GM21526 (cell line): Measurements from ENCODE around the gene ASAP2.

Experiments used
- ATAC-seq: cut with Tn5 transposase; IDR thresholded peaks from one replicate; pipeline ENCODE4 v1.9.1; 2021; ENCODE audit warnings: moderate library complexity; ENCODE audit not compliant: unreplicated experiment, low FRiP score

Gene ASAP2

DNA sequence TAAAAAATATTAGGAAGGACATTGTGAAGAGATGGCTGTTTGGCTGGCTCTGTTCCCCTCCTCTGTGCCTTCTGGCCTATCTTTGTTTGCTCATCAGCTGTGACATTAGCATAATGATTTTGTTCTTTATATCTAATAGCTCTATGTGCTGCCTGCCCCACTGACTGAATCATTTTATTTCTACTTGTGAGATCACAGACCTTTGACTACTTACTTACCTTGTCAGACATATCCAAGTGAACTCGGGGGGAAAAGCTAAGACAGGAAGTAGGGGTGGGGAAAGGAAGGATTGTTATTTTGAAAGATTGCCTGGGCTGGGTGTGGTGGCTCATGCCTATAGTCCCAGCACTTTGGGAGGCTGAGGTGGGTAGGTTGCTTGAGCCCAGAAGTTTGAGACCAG, 104.2 kb downstream of the ASAP2 start:
- ATAC-seq = no peak

DNA sequence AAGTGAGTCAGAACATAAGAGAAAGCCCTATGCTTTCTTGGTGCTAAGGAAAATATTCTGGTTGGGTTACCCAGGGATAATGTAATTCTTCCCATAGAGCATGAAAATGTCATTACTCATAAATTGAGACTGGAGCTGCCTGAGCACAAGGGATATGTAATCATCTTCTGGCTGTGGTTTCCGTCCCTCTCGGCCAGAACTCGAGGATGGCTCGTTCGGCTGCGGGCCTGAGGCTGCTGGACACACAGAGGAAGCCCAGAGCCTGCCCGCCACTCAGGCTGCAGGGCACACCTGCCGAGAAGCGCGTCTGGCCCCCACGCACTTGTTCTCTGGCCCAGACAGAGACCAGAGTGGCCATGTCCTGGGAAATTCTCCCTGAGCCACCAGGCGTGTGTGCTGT, 104.9 kb downstream of the ASAP2 start:
- ATAC-seq = no peak

DNA sequence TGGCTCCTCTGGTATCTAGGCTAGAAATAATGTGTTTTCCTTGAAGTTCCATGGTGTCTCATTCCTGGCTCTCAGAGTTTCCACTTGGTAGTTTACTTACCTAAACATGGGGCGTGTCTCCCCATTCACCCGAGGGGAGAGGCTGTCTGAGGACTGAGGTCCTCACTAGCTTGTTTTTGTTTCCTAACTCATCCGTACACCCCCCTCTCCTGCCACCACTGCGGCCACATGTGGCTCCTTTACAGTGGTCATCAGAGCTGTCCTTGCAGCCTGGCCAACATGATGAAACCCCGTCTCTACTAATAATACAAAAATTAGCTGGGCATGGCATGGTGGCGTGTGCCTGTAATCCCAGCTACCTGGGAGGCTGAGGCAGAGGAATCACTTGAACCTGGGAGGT, 106.0 kb downstream of the ASAP2 start:
- ATAC-seq = no peak

DNA sequence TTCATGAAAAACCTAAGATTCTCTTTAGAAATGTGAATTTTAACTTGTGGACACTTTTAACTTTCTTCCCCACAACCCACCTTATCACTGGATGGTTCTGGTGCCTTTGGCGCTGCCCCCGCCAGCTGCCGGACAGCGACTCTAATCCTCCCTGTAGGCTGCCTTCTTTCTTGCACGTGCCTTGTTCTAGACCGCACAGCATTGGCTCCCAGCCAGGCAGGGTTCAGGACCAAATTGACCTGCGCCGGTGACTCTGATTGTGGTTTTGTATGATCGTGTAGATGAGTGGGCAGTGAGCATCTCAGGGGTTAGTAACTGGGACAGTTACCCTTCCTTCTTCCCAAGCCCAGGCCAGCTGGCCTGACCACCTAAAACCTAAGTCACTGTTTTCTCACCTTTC, 106.8 kb downstream of the ASAP2 start:
- no peak for ATAC-seq

DNA sequence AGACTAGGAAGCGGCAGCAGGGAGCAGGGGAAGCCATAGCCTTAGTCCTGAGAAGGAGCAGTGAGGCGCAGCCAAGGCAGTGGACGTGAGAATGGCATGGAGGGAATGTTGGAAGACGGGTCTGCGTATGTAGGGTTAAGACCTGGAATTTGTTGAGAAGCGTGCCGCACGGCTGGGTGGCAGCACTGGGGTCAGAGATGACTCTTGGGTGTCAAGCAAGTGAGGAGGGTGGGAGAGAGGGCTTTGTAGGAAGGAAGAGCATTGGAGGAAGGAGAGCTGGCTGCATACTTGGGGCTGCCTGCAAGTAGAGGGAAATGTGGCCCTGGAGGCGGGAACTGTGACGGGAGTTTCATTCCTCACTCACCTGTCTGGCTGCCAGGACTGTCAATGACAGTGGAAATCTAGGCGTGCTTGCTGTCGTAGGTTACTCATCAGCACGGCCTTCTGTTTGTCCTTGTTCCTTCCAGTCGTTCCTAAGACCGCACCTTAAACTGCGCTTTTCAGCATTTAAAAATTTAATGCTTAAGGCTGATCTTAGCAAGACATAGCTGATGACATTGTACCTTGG, 108.8 kb downstream of the ASAP2 start:
- ATAC-seq = no peak

DNA sequence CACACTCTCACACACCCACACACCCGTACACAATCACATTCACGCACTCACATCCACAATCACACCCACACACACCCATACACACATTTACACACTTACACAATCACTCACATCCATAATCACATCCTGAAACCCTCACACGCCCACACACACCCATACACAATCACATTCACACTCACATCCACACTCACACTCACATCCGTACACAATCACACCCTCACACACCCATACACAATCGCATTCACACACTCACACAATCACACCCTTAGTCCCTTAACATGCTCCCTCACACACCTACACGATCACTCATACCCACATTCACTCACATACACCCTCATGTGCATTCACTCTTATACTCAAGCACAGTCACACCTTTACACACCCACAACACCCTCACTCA, 110.9 kb downstream of the ASAP2 start:
- ATAC-seq = no peak

DNA sequence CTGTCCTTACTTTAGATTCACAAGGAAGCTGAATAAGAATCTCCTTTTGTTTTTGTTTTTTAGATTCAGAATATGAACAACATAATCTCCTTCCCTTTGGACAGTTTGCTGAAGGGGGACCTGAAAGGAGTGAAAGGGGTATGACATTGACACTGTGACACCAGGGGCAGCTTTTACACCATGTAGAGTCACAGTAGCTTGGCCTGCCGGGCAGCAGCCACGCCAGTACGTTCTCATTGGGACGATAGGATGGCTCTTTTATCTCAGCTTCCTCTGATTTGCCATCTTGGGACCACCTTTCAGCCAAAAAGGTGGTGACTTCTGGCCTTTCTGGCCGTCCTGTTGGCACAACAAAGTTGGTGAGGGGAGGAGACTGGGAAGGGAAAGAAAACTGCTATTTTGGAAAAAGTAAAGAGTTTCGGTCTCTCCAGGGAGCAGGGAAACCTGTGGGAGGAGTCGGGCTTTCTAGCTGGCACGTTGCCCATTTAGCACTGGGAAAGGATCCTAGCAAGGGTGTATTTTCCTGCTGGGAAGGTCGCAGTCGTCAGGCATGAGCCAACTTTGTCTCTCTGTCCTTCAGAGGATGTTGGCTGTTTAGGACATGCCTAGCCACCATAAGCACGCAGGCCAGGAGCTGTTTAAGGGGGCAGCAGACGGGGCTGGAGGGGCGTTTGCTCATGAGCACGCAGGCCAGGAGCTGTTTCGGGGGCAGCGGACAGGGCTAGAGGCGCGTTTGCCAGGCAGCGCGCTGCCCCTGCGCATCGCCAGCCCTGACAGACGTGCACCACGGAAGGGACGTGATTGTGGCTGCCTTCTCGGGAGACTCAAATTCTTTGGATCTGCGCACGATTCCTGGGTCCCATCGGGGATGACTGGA, 112.1 kb downstream of the ASAP2 start:
- no peak for ATAC-seq

DNA sequence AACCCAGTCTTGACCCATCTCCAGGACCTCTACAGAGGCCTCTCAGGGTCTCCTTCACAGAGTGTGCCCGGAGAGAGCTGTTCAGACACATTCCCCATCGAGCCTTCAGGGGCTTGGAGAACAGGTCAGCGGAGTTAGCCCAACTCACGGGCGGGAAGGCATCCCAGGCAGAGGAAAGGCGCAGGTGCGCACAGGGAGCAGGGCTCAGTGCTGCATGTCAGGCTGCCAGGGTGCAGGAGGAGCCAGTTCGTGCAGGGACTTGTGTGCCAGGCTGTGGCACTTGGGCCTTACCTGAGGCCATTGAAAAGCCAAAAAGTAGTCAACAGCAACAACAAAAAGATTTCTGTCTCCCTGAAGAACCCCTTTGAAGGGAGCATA, 112.7 kb downstream of the ASAP2 start:
- no peak for ATAC-seq

DNA sequence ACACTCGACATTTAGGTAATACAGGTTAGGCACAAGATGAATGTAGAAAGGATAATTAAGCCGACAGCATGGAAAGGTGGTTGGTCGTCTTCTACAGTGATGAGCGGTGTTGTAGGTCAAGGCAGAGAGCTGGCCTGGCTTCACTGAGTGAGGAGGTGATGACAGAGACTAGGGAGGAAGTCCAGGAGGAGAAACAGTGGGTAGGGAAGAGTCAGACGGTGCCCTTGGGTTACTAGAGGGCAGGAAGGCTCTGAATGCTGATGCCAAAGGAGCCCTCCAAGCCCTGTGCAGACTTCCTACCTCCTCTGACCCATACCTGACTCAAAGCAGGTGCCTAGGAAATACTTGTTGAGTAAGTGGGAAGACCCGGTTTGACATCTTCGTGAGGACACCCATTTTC, 116.0 kb downstream of the ASAP2 start:
- ATAC-seq = no peak

DNA sequence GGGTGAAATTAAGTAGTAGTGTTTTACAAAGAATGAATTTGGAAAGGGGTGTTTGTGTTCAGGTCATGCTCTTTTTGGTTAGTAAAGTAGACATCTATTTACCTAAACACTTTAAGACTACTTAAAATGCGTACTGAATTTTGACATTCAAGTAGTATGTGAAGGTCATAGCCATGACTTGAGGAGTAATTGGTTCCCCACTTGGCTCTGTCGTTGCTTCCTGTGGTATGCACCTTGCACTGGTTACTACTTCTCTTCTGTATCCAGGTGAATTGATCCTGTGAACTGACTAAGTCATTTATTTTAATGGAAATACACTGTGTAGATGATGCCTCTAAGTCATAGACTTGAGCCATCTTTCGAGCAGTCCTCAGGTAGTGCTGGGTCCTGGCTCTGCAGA, 118.8 kb downstream of the ASAP2 start:
- no peak for ATAC-seq

DNA sequence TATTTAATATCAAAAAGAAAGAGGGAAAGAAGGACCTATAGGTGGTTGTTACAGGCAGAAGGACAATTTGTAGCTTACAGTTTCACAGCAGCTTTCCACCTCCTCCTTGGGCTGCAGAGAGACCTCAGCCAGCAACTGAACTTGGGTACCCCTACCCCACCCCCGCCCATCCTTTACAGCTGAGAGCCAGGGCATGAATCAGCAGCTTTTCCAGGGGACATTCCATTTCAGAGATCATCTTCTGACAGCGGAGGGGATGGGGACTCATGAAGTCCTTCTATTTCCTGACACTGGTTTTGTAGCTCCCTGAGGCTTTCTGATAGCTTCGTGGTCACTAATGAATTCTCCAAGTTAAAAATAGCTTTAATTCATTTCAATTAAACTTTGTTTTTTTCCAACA, 120.4 kb downstream of the ASAP2 start:
- ATAC-seq = no peak

DNA sequence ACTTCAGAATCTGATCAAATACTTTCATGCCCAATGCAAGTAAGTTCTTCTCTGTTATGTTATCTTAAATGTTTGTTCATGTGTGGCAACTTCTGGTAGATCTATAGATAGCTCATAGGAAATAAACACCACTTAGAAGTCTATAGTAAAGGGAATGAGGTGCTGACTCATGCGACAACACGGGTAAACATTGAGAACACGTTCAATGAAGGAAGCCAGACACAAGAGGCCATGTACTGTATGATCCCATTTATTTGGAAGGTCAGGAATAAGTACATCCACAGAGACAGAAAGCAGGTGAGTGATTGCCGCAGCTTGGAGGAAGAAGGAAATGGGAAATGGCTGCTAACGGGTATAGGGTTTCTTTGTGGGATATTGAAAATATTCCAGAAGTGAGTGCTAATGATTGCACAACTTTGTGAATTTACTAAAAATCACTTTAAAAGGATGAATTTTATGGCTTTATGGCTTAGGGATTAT, 121.3 kb downstream of the ASAP2 start:
- ATAC-seq = no peak

DNA sequence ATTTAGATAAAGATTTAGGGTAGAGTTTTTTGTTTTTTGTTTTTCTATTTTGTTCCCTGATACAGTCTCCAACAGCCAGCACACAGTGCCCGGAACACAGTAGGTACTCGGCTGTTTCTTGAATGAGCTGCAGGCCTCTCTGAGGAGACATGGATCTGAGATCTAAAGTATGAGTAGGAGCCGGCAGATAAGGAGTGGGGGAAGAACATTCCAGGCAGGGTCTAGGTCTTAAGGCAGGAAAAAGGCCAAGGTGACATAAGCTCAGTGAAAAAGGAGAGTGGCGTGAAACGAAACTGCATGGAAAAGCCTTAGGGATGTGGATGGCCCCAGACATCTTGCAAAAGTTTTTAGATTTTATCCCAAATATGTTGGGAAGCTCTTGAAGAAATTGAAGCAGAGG, 122.3 kb downstream of the ASAP2 start:
- ATAC-seq = no peak

DNA sequence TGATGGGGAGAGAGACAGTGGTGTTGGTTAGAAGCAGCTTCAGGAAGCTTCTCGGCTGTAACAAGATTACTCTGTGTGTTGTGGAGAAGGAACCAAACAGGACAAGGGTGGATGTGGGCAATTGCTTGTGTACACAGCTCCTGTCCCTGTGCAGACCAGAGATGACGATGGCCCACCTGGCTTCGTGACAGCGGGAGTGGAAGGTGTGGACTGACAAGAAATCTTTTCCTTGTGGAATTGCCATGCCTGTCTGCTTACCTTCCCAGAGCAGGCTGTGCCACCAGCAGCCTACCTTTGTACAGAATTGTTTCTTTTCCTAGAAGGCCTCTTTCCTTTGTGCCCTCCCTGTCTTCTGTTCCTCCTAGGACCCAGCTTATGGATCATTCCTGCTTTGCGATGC, 122.9 kb downstream of the ASAP2 start:
- no peak for ATAC-seq

DNA sequence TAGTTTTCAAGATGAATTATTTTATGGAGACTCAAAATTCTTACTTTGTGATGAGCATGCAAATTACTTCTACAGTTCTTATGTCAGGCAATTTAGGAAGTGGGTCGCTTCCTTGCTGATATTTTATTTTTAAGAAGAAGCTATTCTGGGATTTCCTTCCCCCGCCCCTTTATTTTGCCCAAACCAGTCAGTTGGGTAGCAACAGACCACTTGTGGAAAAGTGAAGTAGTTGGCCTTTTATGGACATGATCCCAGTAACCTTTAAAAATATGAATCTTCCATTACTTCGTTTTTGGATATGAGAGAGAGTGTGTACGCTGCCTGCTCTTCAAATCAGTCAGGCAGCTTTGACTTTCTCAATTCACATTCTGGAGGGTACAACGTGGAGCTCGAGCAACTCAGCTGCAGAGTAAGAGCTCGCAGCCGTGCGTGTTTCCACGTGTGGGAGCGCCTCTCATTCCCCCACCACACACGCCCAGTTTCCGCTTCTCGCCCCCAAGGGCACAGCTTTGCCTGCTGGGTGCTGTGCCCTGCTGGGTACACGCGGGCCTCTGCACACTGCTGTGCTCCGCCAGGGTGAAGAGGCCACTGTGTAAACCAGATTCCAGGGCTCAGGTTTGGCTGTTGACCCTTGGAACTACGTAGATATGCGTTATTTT, 124.1 kb downstream of the ASAP2 start:
- ATAC-seq = no peak

DNA sequence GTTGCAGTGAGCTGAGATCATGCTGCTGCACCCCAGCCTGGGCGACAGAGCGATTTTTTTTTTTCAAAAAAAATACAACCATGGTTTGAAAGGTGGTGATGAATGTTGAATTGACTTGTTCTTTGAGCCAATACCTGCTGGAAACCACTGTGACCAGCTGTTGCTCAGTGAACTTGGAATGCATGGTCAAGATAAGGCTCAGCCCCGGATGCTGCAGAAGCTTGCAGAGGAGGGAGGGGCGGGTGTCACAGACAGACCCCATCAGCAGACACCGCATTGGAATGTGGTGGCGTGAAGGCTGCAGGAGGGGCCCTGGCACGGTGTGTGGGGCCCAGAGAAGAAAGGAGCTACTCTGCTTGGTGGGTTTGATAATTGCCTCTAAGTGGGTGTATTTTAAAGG, 125.1 kb downstream of the ASAP2 start:
- ATAC-seq = no peak

DNA sequence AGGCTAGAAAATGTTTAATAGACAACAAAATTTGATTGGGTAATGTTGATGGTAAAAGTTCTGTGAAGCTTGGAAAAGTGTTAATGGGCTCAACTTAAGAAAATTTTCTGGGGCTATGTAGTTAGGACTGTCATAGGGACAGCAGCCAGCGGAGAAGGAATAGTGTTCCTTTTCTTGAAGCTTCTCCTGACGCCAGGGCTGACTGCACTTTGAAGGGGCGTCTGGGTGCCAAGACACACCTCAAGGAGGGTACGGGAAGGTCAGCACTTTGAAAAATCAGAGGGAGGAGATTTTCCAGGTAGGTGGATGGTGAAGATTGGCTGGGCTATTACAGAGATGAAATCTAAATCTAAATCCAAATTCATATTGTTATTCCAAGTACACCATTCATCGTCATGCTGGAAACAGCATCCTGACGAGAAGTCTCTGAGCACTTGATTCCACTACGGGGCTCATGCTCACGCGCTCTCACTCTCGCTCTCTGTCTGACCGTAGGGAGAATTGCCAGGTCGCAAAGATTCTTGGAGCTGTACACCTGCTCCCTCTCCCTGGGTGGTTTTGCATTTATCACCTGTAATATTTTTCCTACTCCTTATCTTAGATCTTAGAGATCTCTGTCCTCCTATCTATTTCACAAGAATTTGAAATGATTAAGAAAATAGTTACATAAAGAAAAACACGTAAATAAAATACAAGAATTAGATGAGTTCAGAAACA, 125.7 kb downstream of the ASAP2 start:
- ATAC-seq = no peak

DNA sequence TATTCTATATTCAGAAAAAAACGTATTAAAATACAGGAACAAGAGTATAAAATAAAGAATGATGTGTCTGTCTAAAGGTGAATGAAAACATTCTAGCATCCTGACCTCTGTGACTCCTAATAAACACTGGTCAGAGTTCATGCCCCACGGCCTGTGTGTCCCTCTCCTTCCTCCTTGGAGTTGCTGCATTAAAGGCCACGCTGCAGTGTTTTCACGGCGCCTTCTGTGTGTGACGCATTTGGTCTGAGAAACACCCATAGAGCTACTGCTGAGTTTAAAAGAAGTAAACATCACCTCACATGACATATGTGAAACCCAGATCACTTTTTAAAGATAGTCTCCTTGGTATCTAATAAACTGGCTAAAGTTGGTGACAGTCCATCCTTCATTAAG, 126.2 kb downstream of the ASAP2 start:
- no peak for ATAC-seq

DNA sequence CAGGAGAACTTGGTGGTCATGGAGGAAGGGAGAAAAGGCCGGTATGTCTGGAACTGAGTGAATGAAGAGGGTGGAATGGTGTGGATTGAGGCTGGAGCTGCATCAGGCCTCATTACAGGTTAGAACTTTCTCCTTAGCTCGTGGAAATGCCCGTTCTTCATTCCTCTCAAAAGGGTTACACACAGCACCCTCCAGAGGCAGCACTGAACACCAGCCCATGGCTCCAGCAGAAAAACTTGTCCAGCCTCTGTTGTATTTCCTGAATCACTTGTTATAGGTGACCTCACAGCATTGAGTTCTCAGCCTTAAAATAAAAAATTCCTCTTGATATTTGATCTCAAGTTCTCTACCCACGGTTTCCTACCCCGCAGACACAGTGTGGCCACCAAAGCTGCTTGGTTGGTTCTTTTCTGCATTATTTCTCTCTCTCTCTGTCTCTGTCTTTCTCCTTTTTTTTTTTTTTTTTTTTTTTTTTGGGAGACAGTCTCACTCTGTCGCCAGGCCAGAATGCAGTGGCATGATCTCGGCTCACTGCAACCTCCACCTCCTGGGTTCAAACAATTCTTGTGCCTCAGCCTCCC, 127.1 kb downstream of the ASAP2 start:
- no peak for ATAC-seq

DNA sequence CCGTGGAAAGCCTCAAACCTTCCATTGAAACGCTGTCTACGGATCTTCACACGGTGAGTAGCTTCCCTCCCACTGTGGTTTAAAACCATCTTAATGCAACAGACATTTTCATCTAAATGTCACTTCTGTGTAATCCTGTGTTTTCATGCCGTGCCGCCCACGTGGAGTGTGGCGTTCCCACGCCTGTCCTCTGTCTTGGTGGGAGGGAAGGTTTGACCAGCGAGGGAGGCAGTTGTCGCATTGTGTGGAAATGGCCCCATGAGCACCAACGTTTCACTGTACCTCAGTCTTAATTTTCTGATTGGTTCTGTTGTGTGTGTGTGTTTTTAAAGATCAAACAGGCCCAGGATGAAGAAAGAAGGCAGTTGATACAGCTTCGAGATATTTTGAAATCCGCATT, 128.1 kb downstream of the ASAP2 start:
- ATAC-seq = no peak

DNA sequence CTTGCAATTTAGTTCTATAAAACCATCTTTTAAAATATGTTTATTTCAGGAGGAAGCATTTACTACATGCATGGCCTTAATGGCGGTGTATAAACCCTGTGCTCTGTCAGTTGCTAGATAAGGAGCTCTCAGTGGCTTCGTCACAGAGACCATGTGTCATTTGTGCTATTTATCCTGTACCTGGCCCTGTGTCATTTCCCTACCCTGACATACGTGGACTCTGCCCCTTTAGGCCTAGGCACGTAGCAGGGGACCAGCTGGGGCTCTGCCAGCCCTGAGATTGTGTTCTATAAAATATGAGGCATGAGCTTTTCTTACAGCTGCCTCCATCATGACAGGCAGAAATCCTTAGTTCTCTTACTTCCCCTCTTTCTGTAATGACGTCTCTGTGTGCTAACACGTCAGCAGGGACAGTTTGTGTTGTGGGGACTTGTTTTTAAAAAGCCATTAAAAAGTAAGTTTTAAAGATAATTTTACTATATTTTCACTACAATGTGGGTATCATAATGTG, 128.8 kb downstream of the ASAP2 start:
- no peak for ATAC-seq
